Activated T-helper 1 cell treated with anti-CD3 and anti-CD28 coated beads, Interleukin-12 subunit alpha, Interleukin-12 subunit beta, Interleukin-2, Interleukin-4 antibody, amounts not matched to agents 30 ng/mL and 10 ng/mL and 1 ng/mL, durations not matched to agents 14 hours and 24 hours and 36 hours (primary cell): ENCODE data around the gene GIMAP1. TPM values are rescaled to one million over a fixed set of nuclear protein-coding genes. Genes with fewer than 3 reads are reported as not detected.
"Not testable (repeated sequence)": the region's sequence is repeated elsewhere in the genome, so short reads cannot be mapped to it uniquely, and the experiment has no call there.

Experiments
- DNase-seq: peaks from one replicate; pipeline ENCODE4 v3.0.0; 2021; ENCODE audit warnings: low spot score
- H3K27ac Mint-ChIP-seq: one replicate; pipeline ENCODE4 v1.8.0; 2021; ENCODE audit warnings: mild to moderate bottlenecking, mixed read lengths
- H3K27me3 Mint-ChIP-seq: one replicate; pipeline ENCODE4 v1.8.0; 2022; ENCODE audit warnings: mild to moderate bottlenecking, moderate library complexity, mixed read lengths; ENCODE audit not compliant: insufficient read depth
- H3K36me3 Mint-ChIP-seq: one replicate; pipeline ENCODE4 v1.8.0; 2021; ENCODE audit warnings: low read depth, mixed read lengths
- H3K4me1 Mint-ChIP-seq: one replicate; pipeline ENCODE4 v1.8.0; 2021; ENCODE audit warnings: low read depth, mixed read lengths
- H3K4me3 Mint-ChIP-seq: one replicate; pipeline ENCODE4 v1.8.0; 2021; ENCODE audit warnings: mild to moderate bottlenecking, moderate library complexity, mixed read lengths
- H3K9me3 Mint-ChIP-seq: one replicate; pipeline ENCODE4 v1.8.0; 2021; ENCODE audit warnings: mixed read lengths
- intact Hi-C: fragments of 100-400 bp; cut with micrococcal nuclease; formaldehyde crosslinking; loops from one replicate; pipeline ENCODE4 v1.15.1; 2024
- total RNA-seq: library from RNA; stranded (reverse); gene quantifications from 2 replicates; pipeline ENCODE4 v1.2.3, GENCODE V29; 2022

Gene GIMAP1
- 4.6 and 4.9 TPM in 2 replicates for total RNA-seq

GRCh38 chr7:150716368-150716767 is at the start of gene GIMAP1:
TSS of gene GIMAP1 (plus strand) at chr7:150716613. CDS start at chr7:150719048, 2,435 bp downstream.
- peak within 1 kb of the TSS; percentile 97 for H3K4me3 Mint-ChIP-seq
- no peaks in the 10 kb centered on the region for H3K27me3 Mint-ChIP-seq
- intact Hi-C loops, result loop anchor here (1.0 kb wide), 5 partner anchors 16 to 267 kb away; partner anchors contain the start of gene GIMAP6
- H3K9me3 Mint-ChIP-seq, result peaks cover 20% of the 10 kb centered on the region
- H3K27ac Mint-ChIP-seq, result peak within 1 kb of the TSS; percentile 75
- peak; percentile 58 for DNase-seq
- H3K36me3 Mint-ChIP-seq, result peaks cover 51% of the 10 kb centered on the region
- peaks cover 64% of the 10 kb centered on the region for H3K4me1 Mint-ChIP-seq

GRCh38 chr7:150668472-150668911 is 47.9 kb upstream of the GIMAP1 start:
- peak; percentile 74 for DNase-seq
- peak overlapping the region; percentile 74 for H3K4me3 Mint-ChIP-seq
- peaks cover 18% of the 10 kb centered on the region for H3K9me3 Mint-ChIP-seq
- intact Hi-C loops, result loop anchor here (1.0 to 5.0 kb wide), 15 partner anchors 8 to 359 kb away; partner anchors contain the start of genes ABCB8, ACTR3C, GIMAP2 and GIMAP6
- H3K27ac Mint-ChIP-seq, result peak overlapping the region; percentile 91
- H3K27me3 Mint-ChIP-seq, result no peaks in the 10 kb centered on the region
- peaks cover 16% of the 10 kb centered on the region for H3K36me3 Mint-ChIP-seq
- peaks cover 94% of the 10 kb centered on the region for H3K4me1 Mint-ChIP-seq

GRCh38 chr7:150668977-150669376 is 47.4 kb upstream of the GIMAP1 start:
- Mint-ChIP-seq H3K27me3 (no peaks in the 10 kb centered on the region), H3K27ac (peak overlapping the region; percentile 91), H3K9me3 (peaks cover 18% of the 10 kb centered on the region), H3K4me3 (no peak overlapping the region), H3K36me3 (peaks cover 15% of the 10 kb centered on the region), H3K4me1 (peaks cover 89% of the 10 kb centered on the region)
- intact Hi-C loops, result loop anchor here (1.0 to 5.0 kb wide), 15 partner anchors 7 to 358 kb away; partner anchors contain the start of genes ABCB8, ACTR3C, GIMAP2 and GIMAP6
- no peak for DNase-seq

GRCh38 chr7:150671798-150672585 is 44.4 kb upstream of the GIMAP1 start:
- H3K9me3 Mint-ChIP-seq, result peaks cover 24% of the 10 kb centered on the region
- H3K4me3 Mint-ChIP-seq, DNase-seq, H3K27me3 Mint-ChIP-seq, H3K27ac Mint-ChIP-seq, intact Hi-C loops: not testable (repeated sequence)
- H3K4me1 Mint-ChIP-seq, result peaks cover 83% of the 10 kb centered on the region
- H3K36me3 Mint-ChIP-seq, result peaks cover 11% of the 10 kb centered on the region

GRCh38 chr7:150675714-150676113 is 40.7 kb upstream of the GIMAP1 start:
- Mint-ChIP-seq H3K4me1 (peaks cover 81% of the 10 kb centered on the region), H3K27me3 (no peaks in the 10 kb centered on the region), H3K27ac (peak overlapping the region; percentile 91)

GRCh38 chr7:150676276-150676675 is 40.1 kb upstream of the GIMAP1 start:
- peaks cover 81% of the 10 kb centered on the region for H3K4me1 Mint-ChIP-seq
- H3K9me3 Mint-ChIP-seq, result peaks cover 32% of the 10 kb centered on the region
- H3K36me3 Mint-ChIP-seq, result peaks cover 31% of the 10 kb centered on the region
- H3K4me3 Mint-ChIP-seq, result peak overlapping the region; percentile 62
- intact Hi-C loops, result loop anchor here (1.0 to 2.0 kb wide), 2 partner anchors 8 to 79 kb away; no protein-coding TSS in a partner anchor
- not testable (repeated sequence) for DNase-seq, H3K27me3 Mint-ChIP-seq
- H3K27ac Mint-ChIP-seq, result peak overlapping the region; percentile 72

More at GRCh38 chr7:150675714-150676113, 40.7 kb upstream of the GIMAP1 start:
- Mint-ChIP-seq H3K36me3 (peaks cover 25% of the 10 kb centered on the region), H3K9me3 (peaks cover 30% of the 10 kb centered on the region), H3K4me3 (no peak overlapping the region)
- intact Hi-C loops, result loop anchor here (1.0 to 2.0 kb wide), 2 partner anchors 7 to 79 kb away; no protein-coding TSS in a partner anchor
- DNase-seq, result no peak

- peak overlapping the region; percentile 72 for H3K27ac Mint-ChIP-seq
- peak; percentile 42 for DNase-seq
- H3K4me3 Mint-ChIP-seq, result peak overlapping the region; percentile 62
- not testable (repeated sequence) for H3K27me3 Mint-ChIP-seq
- peaks cover 81% of the 10 kb centered on the region for H3K4me1 Mint-ChIP-seq
- peaks cover 34% of the 10 kb centered on the region for H3K36me3 Mint-ChIP-seq
- intact Hi-C loops, result loop anchor here (1.0 to 2.0 kb wide), 3 partner anchors 8 to 78 kb away; partner anchors contain the start of gene GIMAP2
- H3K9me3 Mint-ChIP-seq, result peaks cover 35% of the 10 kb centered on the region
Measured at GRCh38 chr7:150676854-150677253, 39.6 kb upstream of the GIMAP1 start.

GRCh38 chr7:150678601-150679000 is 37.8 kb upstream of the GIMAP1 start:
- DNase-seq, intact Hi-C loops, H3K27me3 Mint-ChIP-seq: not testable (repeated sequence)
- Mint-ChIP-seq H3K27ac (peak overlapping the region; percentile 89), H3K9me3 (peaks cover 46% of the 10 kb centered on the region), H3K36me3 (peaks cover 36% of the 10 kb centered on the region), H3K4me3 (peak overlapping the region; percentile 76), H3K4me1 (peaks cover 82% of the 10 kb centered on the region)

GRCh38 chr7:150680364-150680763 is 36.0 kb upstream of the GIMAP1 start:
- H3K9me3 Mint-ChIP-seq, result peaks cover 40% of the 10 kb centered on the region
- DNase-seq, intact Hi-C loops, H3K27ac Mint-ChIP-seq, H3K27me3 Mint-ChIP-seq, H3K4me3 Mint-ChIP-seq: not testable (repeated sequence)
- peaks cover 36% of the 10 kb centered on the region for H3K36me3 Mint-ChIP-seq
- H3K4me1 Mint-ChIP-seq, result peaks cover 92% of the 10 kb centered on the region

GRCh38 chr7:150685219-150686029 is 31.0 kb upstream of the GIMAP1 start, which contains the start of gene GIMAP2:
TSS of gene GIMAP2 (plus strand) at chr7:150685706. CDS start at chr7:150687060, 1,354 bp downstream.
- peaks cover 59% of the 10 kb centered on the region for H3K36me3 Mint-ChIP-seq
- peak within 1 kb of the TSS; percentile 93 for H3K4me3 Mint-ChIP-seq
- H3K9me3 Mint-ChIP-seq, result peaks cover 44% of the 10 kb centered on the region
- no peaks in the 10 kb centered on the region for H3K27me3 Mint-ChIP-seq
- peak within 1 kb of the TSS; percentile 98 for H3K27ac Mint-ChIP-seq
- intact Hi-C loops, result loop anchor here (1.0 to 2.0 kb wide), 11 partner anchors 8 to 234 kb away; partner anchors contain the start of gene GIMAP6
- peak; percentile 39 for DNase-seq
- H3K4me1 Mint-ChIP-seq, result peaks cover 87% of the 10 kb centered on the region

- DNase-seq, result no peak
- peak overlapping the region; percentile 98 for H3K27ac Mint-ChIP-seq
- peak overlapping the region; percentile 93 for H3K4me3 Mint-ChIP-seq
- peaks cover 60% of the 10 kb centered on the region for H3K36me3 Mint-ChIP-seq
- H3K27me3 Mint-ChIP-seq, result no peaks in the 10 kb centered on the region
- peaks cover 87% of the 10 kb centered on the region for H3K4me1 Mint-ChIP-seq
- H3K9me3 Mint-ChIP-seq, result peaks cover 44% of the 10 kb centered on the region
- intact Hi-C loops, result loop anchor here (1.0 to 2.0 kb wide), 2 partner anchors 17 to 117 kb away; no protein-coding TSS in a partner anchor
Measured at GRCh38 chr7:150686030-150686631, 30.3 kb upstream of the GIMAP1 start.

- Mint-ChIP-seq H3K27ac (peak overlapping the region; percentile 85), H3K4me1 (peaks cover 70% of the 10 kb centered on the region), H3K27me3 (no peaks in the 10 kb centered on the region), H3K4me3 (peak overlapping the region; percentile 76), H3K9me3 (peaks cover 39% of the 10 kb centered on the region), H3K36me3 (peaks cover 65% of the 10 kb centered on the region)
- DNase-seq, result no peak
- intact Hi-C loops, result no loop called here
Measured at GRCh38 chr7:150688630-150689029, 27.8 kb upstream of the GIMAP1 start.
